HG02759 (cell line): ENCODE results near the gene DLD.
"Not testable (repeated sequence)": the region's sequence is repeated elsewhere in the genome, so short reads cannot be mapped to it uniquely, and the experiment has no call there.

Experiments used
- ATAC-seq: cut with Tn5 transposase; IDR thresholded peaks from one replicate; pipeline ENCODE4 v1.9.1; 2021; ENCODE audit warnings: mild to moderate bottlenecking, moderate library complexity; ENCODE audit not compliant: unreplicated experiment

The DLD gene

DNA sequence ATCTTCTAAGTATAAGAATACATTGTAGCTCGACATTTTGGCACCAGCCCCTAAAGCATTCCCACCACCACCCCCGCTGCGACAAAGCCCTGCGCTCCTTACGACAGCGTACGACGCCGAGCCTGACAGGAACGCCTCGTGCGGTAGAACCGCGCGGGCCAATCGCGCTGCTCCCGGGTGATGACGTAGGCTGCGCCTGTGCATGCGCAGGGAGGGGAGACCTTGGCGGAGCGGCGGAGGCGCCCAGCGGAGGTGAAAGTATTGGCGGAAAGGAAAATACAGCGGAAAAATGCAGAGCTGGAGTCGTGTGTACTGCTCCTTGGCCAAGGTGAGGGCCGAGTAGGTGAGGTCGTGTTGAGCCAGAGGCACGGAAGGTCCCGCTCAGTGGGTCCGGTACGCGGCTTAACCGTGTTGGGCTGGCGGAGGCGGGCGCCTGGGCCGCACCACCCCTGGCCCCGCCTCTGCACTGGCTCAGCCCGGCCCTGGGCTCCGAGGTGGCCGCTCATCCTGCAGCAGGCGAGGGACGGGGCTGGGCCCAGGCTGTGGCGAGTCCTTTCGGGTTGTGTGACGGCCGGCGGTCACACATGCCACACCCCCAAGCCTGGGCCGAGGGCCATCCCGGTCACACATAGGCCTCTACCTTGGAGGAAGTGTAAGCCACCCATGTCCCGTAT, at the start of gene DLD:
TSS of gene DLD (plus strand) at position 222 of the 674 bp plus-strand sequence. CDS start at position 290, 68 bp downstream.
- peak; percentile 99 for ATAC-seq

DNA sequence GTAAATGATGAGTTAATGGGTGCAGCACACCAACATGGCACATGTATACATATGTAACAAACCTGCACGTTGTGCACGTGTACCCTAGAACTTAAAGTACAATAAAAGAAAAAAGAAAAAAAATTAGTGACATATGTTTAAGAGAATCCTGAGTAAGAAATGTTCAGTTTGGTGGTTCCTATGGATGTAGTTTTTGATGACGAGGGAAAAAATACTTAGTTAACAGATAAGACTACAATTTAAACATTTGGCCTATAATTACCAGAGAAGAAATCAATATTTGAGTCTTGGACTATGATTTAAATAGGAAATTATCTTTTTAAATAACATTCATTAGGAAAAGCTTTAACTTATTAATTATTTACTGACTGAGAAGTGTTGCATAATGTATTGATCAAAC, 48.8 kb upstream of the DLD start:
- ATAC-seq: no peak

DNA sequence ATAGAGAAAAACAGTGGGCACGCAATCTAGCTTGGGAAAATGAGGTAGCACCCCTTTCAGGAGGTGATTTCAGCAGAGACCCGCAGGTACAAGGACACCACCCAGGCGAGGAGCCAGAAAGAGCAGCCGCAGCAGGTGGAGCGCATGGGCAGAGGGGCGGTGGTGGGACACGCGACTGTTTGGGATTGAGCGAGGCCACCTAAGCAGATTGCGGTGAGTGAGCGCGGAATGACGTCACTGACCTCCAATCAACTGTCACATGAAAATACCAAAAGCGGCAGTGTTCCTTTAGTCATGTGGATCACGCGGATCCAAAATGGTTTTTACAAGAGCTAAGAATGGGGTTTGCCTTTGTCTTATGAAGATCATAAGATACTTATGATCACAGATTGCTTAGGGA, 47.8 kb upstream of the DLD start:
- ATAC-seq: no peak

DNA sequence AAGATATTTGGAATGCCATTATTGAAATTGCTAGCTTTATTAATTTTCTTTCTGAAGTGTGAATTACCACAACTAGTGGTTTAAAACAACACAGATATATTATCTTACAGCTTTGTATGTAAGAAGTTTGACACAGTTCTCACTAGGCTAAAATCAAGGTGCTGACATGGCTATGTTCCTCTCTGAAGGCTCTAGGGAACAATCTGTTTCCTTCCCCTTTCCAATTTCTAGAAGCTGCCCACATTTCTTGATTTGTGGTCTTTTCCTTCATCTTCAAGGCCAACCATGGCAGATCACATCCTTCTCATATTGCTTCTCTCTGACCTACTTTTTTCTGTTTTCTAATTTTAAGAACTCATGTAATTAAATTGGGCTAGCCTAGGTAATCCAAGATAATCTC, 44.7 kb upstream of the DLD start:
- ATAC-seq: no peak

DNA sequence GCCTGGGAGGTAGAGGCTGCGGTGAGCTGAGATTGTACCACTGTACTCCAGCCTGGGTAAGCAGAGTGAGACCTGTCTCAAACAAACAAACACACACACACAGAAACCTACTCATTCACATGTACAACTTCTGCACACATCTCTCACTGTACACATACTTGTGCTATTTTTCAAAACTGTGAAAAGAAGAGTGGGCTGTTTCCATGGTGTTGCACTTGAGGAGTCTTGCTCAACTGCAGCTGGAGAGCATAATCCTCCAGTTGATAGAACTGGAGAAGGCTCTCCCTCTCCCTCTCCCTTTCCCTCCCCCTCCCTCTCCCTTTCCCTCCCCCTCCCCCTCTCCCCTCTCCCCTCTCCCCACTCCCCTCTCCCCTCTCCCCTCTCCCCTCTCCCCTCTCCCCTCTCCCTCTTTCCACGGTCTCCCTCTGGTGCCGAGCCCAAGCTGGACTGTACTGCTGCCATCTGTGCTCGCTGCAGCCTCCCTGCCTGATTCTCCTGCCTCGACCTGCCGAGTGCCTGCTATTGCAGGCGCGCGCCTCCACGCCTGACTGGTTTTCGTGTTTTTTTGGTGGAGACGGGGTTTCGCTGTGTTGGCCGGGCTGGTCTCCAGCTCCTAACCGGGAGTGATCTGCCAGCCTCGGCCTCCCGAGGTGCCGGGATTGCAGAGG, 43.7 kb upstream of the DLD start:
- no peak for ATAC-seq

DNA sequence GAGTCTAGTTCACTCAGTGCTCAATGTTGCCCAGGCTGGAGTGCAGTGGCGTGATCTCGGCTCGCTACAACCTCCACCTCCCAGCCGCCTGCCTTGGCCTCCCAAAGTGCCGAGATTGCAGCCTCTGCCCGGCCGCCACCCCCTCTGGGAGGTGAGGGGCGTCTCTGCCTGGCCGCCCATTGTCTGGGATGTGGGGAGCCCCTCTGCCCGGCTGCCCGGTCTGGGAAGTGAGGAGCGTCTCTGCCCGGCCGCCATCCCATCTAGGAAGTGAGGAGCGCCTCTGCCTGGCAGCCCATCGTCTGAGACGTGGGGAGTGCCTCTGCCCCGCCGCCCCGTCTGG, 43.2 kb upstream of the DLD start:
- ATAC-seq: not testable (repeated sequence)

DNA sequence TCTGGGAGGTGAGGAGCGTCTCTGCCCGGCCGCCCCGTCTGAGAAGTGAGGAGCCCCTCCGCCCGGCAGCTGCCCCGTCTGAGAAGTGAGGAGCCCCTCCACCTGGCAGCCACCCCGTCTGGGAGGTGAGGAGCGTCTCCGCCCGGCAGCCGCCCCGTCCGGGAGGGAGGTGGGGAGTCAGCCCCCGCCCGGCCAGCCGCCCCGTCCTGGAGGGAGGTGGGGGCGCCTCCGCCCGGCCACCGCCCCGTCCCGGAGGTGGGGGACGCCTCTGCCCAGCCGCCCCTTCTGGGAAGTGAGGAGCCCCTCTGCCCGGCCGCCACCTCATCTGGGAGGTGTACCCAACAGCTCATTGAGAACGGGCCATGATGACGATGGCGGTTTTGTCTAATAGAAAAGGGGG, 42.8 kb upstream of the DLD start:
- ATAC-seq: not testable (repeated sequence)

DNA sequence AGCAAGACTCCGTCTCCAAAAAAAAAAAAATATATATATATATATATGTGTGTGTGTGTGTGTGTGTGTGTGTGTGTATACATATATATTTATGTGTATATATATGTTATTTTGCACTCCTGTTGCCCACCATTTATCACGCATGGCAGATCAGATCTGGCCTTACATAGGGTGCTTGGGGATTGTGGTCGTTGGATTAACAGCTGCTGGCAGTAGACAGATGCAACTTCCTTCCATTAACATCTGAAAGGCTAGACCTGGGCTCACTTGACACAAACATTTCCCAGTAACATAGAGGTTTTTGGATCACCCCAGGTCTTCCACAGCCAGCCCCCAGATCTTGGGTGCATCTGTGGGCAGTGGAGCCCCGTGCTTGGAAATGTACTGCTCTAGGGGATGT, 40.8 kb upstream of the DLD start:
- no peak for ATAC-seq

GRCh38 chr7:107850643-107851042, 40.3 kb upstream of the DLD start:
- ATAC-seq: no peak

GRCh38 chr7:107854454-107854853, 36.5 kb upstream of the DLD start:
- ATAC-seq: no peak

GRCh38 chr7:107854989-107855388, 36.0 kb upstream of the DLD start:
- no peak for ATAC-seq

DNA sequence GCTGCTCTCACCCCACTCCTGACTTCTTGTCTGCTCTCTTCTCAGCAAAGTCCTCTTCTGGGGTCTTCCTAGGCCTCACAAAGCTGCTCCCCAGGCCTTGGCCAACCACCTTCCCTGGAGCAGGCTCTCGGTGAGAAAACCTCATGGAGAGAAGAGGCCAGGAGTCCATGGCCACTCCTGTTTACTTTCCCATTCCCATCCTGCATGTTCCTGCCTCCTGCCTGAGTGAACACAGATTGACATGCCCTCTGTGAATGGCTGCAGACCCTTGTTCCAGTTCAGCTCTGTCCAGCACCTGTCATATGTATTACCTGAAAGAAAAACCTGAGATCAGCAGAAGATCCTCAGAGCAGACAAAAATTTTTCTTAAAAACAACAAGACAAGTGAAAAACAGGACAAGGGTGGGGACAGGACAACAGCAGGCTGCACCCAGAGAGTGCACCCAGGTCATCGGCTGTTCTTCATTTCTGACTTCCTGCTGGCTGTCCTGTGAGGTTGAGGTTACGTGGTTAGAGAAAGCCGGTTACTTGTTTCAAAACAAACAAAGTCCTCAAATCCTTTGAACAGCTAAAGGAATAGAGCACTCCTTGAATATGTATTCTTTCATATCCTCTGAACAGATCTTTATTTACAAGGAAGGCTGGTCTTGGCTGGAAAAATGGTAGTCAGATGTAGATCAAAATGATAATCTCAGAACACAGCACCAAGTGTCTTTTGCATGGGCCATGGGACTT, 34.0 kb upstream of the DLD start:
- no peak for ATAC-seq

GRCh38 chr7:107857541-107857912, 33.5 kb upstream of the DLD start:
- ATAC-seq: no peak

DNA sequence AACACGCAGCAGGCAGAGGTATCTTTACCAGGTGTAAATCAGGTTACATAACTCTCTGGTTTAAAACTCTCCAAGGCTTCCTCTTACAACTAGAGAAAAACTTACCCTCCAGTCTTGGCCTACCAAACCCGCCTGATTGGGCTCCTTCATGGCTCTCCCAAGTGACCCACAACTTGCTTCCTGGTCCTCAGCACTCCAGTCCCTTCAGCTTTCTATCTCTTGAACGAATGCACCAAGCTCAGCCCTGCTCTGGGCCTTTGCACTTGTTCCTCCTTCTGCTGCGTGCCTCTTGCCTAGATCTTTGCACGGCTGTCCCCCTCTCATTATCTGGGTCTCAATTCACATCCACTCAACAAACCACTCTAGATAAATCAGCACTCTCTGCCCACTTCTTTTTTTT, 32.7 kb upstream of the DLD start:
- ATAC-seq: no peak

DNA sequence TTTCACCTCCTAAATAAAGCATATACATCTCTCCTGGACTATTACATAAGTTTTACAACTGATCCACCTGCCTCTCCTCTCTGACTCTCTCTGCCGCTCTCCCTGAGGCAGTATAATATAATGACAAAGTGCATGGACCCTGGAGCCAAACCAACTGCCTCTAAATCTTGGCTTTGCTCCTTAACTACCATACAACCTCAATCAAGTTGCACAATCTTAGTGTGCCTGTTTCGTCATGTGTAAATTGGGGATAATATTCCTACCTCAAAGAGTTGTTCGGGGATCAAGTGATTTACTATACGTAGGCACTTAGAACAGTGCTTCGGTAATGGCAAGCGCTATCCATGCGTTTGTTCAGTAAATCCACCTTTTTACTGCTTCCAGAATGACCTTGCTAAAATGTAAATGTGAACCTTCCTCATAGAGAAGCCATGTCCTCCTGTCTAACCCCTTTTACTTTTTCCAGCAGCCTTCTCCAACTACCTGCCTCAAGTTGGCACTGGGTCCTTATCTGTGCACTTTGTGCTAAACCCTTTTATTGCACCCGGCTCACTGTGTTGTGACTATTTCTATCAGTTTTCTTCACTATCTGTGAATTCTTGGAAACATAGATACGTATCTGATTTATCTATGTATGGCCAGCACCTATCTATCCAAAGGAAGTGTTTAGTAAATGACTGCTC, 30.6 kb upstream of the DLD start:
- ATAC-seq: no peak

DNA sequence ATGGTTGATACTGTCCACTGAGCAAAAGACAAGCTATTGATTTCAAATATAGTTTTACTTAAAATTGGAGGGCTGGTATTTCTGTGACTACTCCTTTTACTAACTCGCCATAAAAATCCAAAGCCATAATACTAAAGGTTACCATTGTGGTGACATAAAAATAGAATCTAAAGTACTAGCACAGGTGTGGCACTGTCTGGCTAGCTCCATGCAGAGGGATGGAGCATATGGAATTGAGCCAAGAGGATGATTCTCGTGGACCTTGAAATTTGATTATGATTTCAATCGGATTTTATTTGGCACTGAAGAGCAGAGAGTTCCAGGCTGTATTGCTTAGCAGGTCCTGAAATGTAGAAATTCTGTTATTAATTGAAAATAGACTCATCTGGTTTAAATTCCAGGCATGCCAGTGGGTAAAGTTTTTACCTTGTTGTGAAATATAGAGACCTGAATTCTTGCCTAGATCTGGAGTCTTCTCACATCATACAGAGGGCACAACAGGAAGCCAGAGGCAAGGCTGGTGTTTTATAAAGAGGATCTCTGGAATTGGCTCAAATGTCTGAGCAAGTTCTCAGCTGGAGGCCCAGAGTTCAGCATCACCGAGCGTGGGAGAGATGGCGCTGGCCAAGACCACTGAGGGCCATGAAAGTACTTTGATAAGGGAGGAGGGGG, 29.9 kb upstream of the DLD start:
- no peak for ATAC-seq

- no peak for ATAC-seq
Observed at GRCh38 chr7:107865956-107866775, 24.8 kb upstream of the DLD start.

DNA sequence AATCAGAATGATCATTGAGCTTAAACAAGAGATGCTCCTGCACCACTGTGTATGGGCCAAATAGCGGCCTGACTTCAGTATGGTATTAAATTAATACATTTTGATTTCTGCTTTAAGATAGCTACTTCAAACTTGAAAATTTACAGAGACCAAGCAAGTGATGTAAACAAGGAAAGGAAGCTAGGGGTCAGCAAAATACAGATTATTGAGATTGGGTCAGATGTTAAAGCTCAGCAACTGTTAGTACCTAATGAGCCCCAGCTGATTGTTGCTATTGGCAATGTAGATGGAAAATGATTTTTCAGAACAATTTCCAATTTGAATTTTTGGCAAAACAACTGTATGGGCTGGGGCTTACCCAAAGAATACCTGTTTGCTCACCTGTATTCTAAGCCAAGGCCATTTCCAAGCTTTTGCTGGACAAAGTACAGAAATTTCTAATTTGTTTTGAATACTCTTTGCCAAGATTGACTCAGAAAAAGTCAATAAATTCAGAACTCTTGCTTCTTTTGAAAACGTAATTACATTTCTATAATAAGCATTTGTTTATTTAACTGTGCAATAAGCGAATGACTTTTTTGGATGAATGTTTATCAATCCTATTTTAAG, 23.0 kb upstream of the DLD start:
- ATAC-seq: no peak

- no peak for ATAC-seq
Observed at GRCh38 chr7:107870427-107871000, 20.5 kb upstream of the DLD start.

- no peak for ATAC-seq
Observed at GRCh38 chr7:107874111-107874510, 16.9 kb upstream of the DLD start.
